Neuron (in vitro differentiated cells): ENCODE measurements around the gene SKI.

Experiments used
- H2AFZ ChIP-seq: one replicate; pipeline ENCODE4 v1.6.1; 2013; ENCODE audit warnings: low read depth, mild to moderate bottlenecking, inconsistent platforms, low read length, moderate library complexity
- H3K27me3 ChIP-seq: one replicate; pipeline ENCODE4 v1.6.1; 2013; ENCODE audit warnings: low read length; ENCODE audit not compliant: insufficient read depth
- H3K36me3 ChIP-seq: one replicate; pipeline ENCODE4 v1.6.1; 2013; ENCODE audit warnings: low read length; ENCODE audit not compliant: insufficient read depth
- H3K4me1 ChIP-seq: one replicate; pipeline ENCODE4 v1.6.1; 2013; ENCODE audit warnings: low read length; ENCODE audit not compliant: insufficient read depth
- H3K4me3 ChIP-seq: 2 replicates; pipeline ENCODE4 v1.5.1; 2013; ENCODE audit warnings: mild to moderate bottlenecking, low read length, moderate library complexity
- H3K9me3 ChIP-seq: one replicate; pipeline ENCODE4 v1.6.1; 2013; ENCODE audit warnings: low read length

SKI gene

GRCh38 chr1:2232255-2232915 lies 4.3 kb downstream of the SKI start:
- Histone ChIP-seq H3K4me3 (peak overlapping the region; percentile 86), H3K4me1 (peaks cover 40% of the 10 kb centered on the region), H3K9me3 (no peaks in the 10 kb centered on the region), H2AFZ (no peak overlapping the region), H3K27me3 (no peaks in the 10 kb centered on the region), H3K36me3 (no peaks in the 10 kb centered on the region)

GRCh38 chr1:2232916-2233438 lies 4.9 kb downstream of the SKI start:
- no peak overlapping the region for H3K4me3 ChIP-seq
- H3K27me3 ChIP-seq, result no peaks in the 10 kb centered on the region
- peaks cover 40% of the 10 kb centered on the region for H3K4me1 ChIP-seq
- H3K9me3 ChIP-seq, result no peaks in the 10 kb centered on the region
- H3K36me3 ChIP-seq, result no peaks in the 10 kb centered on the region
- no peak overlapping the region for H2AFZ ChIP-seq

GRCh38 chr1:2233468-2233867 lies 5.3 kb downstream of the SKI start:
- Histone ChIP-seq H2AFZ (no peak overlapping the region), H3K4me3 (no peak overlapping the region), H3K36me3 (peaks cover under 1% of the 10 kb centered on the region), H3K4me1 (peaks cover 40% of the 10 kb centered on the region), H3K27me3 (no peaks in the 10 kb centered on the region), H3K9me3 (no peaks in the 10 kb centered on the region)

GRCh38 chr1:2233997-2234761 lies 6.1 kb downstream of the SKI start:
- peaks cover 6% of the 10 kb centered on the region for H3K36me3 ChIP-seq
- no peaks in the 10 kb centered on the region for H3K9me3 ChIP-seq
- H2AFZ ChIP-seq, result no peak overlapping the region
- no peaks in the 10 kb centered on the region for H3K27me3 ChIP-seq
- peaks cover 40% of the 10 kb centered on the region for H3K4me1 ChIP-seq
- no peak overlapping the region for H3K4me3 ChIP-seq

- Histone ChIP-seq H2AFZ (no peak overlapping the region), H3K9me3 (no peaks in the 10 kb centered on the region), H3K4me3 (no peak overlapping the region), H3K4me1 (peaks cover 40% of the 10 kb centered on the region), H3K36me3 (peaks cover 6% of the 10 kb centered on the region), H3K27me3 (no peaks in the 10 kb centered on the region)
Observed at GRCh38 chr1:2234762-2235113, 6.6 kb downstream of the SKI start.

- Histone ChIP-seq H3K27me3 (no peaks in the 10 kb centered on the region), H2AFZ (no peak overlapping the region), H3K36me3 (peaks cover 6% of the 10 kb centered on the region), H3K9me3 (no peaks in the 10 kb centered on the region), H3K4me3 (no peak overlapping the region), H3K4me1 (peaks cover 40% of the 10 kb centered on the region)
Observed at GRCh38 chr1:2235300-2235998, 7.3 kb downstream of the SKI start.

- Histone ChIP-seq H3K4me3 (no peak overlapping the region), H3K27me3 (no peaks in the 10 kb centered on the region), H3K4me1 (peaks cover 31% of the 10 kb centered on the region), H3K9me3 (no peaks in the 10 kb centered on the region), H3K36me3 (peaks cover 11% of the 10 kb centered on the region), H2AFZ (no peak overlapping the region)
Observed at GRCh38 chr1:2236695-2237677, 8.9 kb downstream of the SKI start.

- peaks cover 11% of the 10 kb centered on the region for H3K36me3 ChIP-seq
- H2AFZ ChIP-seq, result no peak overlapping the region
- peaks cover 29% of the 10 kb centered on the region for H3K4me1 ChIP-seq
- H3K4me3 ChIP-seq, result no peak overlapping the region
- no peaks in the 10 kb centered on the region for H3K27me3 ChIP-seq
- no peaks in the 10 kb centered on the region for H3K9me3 ChIP-seq
Observed at GRCh38 chr1:2237773-2238172, 9.7 kb downstream of the SKI start.

GRCh38 chr1:2238361-2239012 lies 10.4 kb downstream of the SKI start:
- no peak overlapping the region for H2AFZ ChIP-seq
- H3K4me1 ChIP-seq, result peaks cover 29% of the 10 kb centered on the region
- peaks cover 11% of the 10 kb centered on the region for H3K36me3 ChIP-seq

GRCh38 chr1:2239013-2239370 lies 10.9 kb downstream of the SKI start:
- peaks cover 26% of the 10 kb centered on the region for H3K4me1 ChIP-seq
- H3K4me3 ChIP-seq, result no peak overlapping the region
- no peaks in the 10 kb centered on the region for H3K27me3 ChIP-seq
- no peak overlapping the region for H2AFZ ChIP-seq
- peaks cover 11% of the 10 kb centered on the region for H3K36me3 ChIP-seq
- H3K9me3 ChIP-seq, result no peaks in the 10 kb centered on the region

More at GRCh38 chr1:2238361-2239012, 10.4 kb downstream of the SKI start:
- H3K4me3 ChIP-seq, result no peak overlapping the region
- no peaks in the 10 kb centered on the region for H3K27me3 ChIP-seq
- no peaks in the 10 kb centered on the region for H3K9me3 ChIP-seq

GRCh38 chr1:2239384-2239985 lies 11.4 kb downstream of the SKI start:
- peaks cover 11% of the 10 kb centered on the region for H3K36me3 ChIP-seq
- no peak overlapping the region for H3K4me3 ChIP-seq
- no peak overlapping the region for H2AFZ ChIP-seq

More at GRCh38 chr1:2239384-2239985, 11.4 kb downstream of the SKI start:
- no peaks in the 10 kb centered on the region for H3K9me3 ChIP-seq
- peaks cover 23% of the 10 kb centered on the region for H3K4me1 ChIP-seq
- H3K27me3 ChIP-seq, result no peaks in the 10 kb centered on the region
